ENCODE data around the gene CD4. TPM values are rescaled to one million over a fixed set of nuclear protein-coding genes. Genes with fewer than 3 reads are reported as not detected.

Gene CD4
- total and polyA plus RNA-seq, 2 donors (not counting 1 experiment from before 2014, with no cell fraction given) = 27.2 to 152 TPM

DNA sequence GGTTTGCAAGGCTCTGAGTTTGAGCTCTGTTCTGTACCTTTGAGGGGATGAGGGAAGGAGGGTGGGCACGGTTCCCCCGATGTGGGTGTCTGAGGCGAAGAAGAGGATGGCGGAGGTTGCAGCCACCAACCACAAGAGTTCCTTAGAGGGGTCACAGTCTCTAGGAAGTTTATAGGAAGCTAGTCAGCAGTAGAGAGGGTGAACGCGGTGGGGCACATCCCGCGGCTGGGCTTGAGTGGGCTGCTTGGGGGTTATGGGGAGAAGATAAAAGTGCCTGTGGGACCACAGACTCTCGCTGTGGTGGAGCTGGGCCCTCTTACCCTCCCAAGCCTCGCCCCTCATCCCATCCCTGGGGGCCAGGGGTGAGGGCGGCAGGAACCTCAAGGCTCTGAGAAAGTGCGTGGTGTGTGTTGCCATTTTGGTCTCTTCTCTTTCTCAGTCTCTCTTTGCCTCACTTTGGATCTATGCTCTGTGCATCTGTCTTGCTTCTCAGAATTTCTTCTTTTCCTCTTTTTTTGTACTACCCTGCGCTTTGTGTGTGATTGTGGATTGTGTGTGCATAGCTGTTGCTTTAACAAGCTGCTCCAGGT is 2.7 kb downstream of the CD4 start:
- no peaks in the 10 kb centered on the region for H3K27me3 ChIP-seq (ENCODE audit: control insufficient read depth, insufficient read depth, low read length)
- H3K36me3 ChIP-seq (ENCODE audit: control insufficient read depth, insufficient read depth, low read length) = peaks cover 3% of the 10 kb centered on the region
- peak overlapping the region; percentile 49 for H3K4me2 ChIP-seq (ENCODE audit: extremely low read depth, insufficient read depth, low read length)
- H3K9ac ChIP-seq (ENCODE audit: insufficient read depth, low read length) = no peak overlapping the region
- peaks cover 3% of the 10 kb centered on the region for H3K4me1 ChIP-seq (ENCODE audit: control insufficient read depth, extremely low read depth, insufficient read depth, low read length)
- no peaks in the 10 kb centered on the region for H3K9me3 ChIP-seq (ENCODE audit: control insufficient read depth, insufficient read depth, low read depth, low read length)
- no peaks in the 10 kb centered on the region for H4K20me1 ChIP-seq (ENCODE audit: control insufficient read depth, extremely low read depth, insufficient read depth, low read length)
- H2AFZ ChIP-seq (ENCODE audit: low read length) = no peak overlapping the region
- H3K79me2 ChIP-seq (ENCODE audit: control insufficient read depth, insufficient read depth, low read length) = peaks cover 24% of the 10 kb centered on the region
- no peak for TF ChIP-seq EZH2 (IDR thresholded peaks at IDR 0.05; ENCODE audit: low read length, missing control alignments)
- TF ChIP-seq CTCF (conservative IDR thresholded peaks at IDR 0.05 in 1 of 2, IDR thresholded peaks at IDR 0.05 in 1 of 2; ENCODE audit: low read depth in 1 of 2, low read length in 2 of 2) = no peak
- DNase-seq (ENCODE audit: low read depth in 2 of 2) = no peak
- H3K4me3 ChIP-seq (replicated peaks in 1 of 4; ENCODE audit: control extremely low read depth in 1 of 4, insufficient read depth in 1 of 4, low read depth in 3 of 4, low read length in 4 of 4) = peak overlapping the region in 3 of 4 experiments; percentile 21 to 43 (median 30)
- peak overlapping the region; percentile 20 for H3K27ac ChIP-seq (ENCODE audit: insufficient read depth, low read length)

DNA sequence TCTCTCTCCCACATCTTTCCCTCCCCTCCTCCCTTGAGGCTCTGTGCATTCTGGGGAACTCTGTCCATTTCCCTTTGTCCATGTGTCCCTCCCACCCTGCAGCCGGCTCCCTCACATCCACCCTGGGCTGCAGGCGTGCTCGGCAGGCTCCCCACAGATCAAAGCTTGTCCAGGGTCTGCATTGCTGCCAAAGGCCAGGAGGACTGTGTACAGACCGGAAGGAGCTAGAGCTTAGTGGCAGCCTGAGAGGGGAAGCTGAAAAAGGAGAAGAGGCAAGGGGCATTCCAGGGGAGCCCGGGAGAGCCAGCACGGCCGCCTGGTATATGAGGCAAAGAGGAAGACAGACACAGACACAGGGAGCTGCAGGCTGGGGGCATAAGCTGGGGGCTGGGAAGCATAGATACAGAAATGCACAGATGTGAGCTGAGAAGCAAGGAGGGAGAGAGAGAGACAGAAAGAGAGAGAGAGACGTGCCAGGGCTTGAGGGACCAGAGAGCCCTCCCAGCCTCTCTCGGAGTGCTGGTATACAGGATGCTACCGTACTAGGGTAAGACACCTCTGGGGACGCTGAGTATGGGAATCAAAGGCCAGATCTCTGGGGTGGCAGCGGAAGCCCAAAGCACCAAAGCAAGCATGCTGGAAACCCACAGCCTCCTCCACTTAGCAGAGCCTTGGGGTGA is 3.3 kb downstream of the CD4 start:
- H3K9me3 ChIP-seq (ENCODE audit: control insufficient read depth, insufficient read depth, low read depth, low read length) = no peaks in the 10 kb centered on the region
- H3K4me1 ChIP-seq (ENCODE audit: control insufficient read depth, extremely low read depth, insufficient read depth, low read length) = peaks cover 3% of the 10 kb centered on the region
- TF ChIP-seq EZH2 (IDR thresholded peaks at IDR 0.05; ENCODE audit: low read length, missing control alignments) (no peak), CTCF (conservative IDR thresholded peaks at IDR 0.05 in 1 of 2, IDR thresholded peaks at IDR 0.05 in 1 of 2; ENCODE audit: low read depth in 1 of 2, low read length in 2 of 2) (no peak)
- peaks cover 24% of the 10 kb centered on the region for H3K79me2 ChIP-seq (ENCODE audit: control insufficient read depth, insufficient read depth, low read length)
- H3K36me3 ChIP-seq (ENCODE audit: control insufficient read depth, insufficient read depth, low read length) = peaks cover 3% of the 10 kb centered on the region
- H2AFZ ChIP-seq (ENCODE audit: low read length) = no peak overlapping the region
- peak overlapping the region; percentile 49 for H3K4me2 ChIP-seq (ENCODE audit: extremely low read depth, insufficient read depth, low read length)
- no peaks in the 10 kb centered on the region for H3K27me3 ChIP-seq (ENCODE audit: control insufficient read depth, insufficient read depth, low read length)
- H3K9ac ChIP-seq (ENCODE audit: insufficient read depth, low read length) = no peak overlapping the region
- DNase-seq (ENCODE audit: low read depth in 2 of 2) = peak in 1 of 2 donors; percentile 14
- no peaks in the 10 kb centered on the region for H4K20me1 ChIP-seq (ENCODE audit: control insufficient read depth, extremely low read depth, insufficient read depth, low read length)
- H3K4me3 ChIP-seq (replicated peaks in 1 of 4; ENCODE audit: control extremely low read depth in 1 of 4, insufficient read depth in 1 of 4, low read depth in 3 of 4, low read length in 4 of 4) = peak overlapping the region in 3 of 4 experiments; percentile 12 to 43 (median 30)
- no peak overlapping the region for H3K27ac ChIP-seq (ENCODE audit: insufficient read depth, low read length)

DNA sequence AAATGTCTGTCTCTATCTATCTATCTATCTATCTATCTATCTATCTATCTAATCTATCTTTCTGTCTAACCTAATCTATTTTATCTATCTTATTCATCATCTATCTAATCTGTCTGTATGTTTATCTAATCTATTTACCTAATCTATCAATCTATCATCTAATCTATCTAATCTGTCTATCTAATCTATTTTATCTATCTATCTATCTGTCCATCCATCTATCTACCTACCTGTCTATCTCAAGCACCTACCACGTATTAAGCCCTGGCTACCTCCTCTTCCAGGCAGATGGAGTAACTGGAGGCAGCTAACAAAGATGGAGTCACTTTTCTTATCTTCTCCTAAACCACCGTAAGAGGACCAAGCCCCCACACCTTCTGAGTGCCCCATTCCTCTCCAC is 5.8 kb downstream of the CD4 start:
- peaks cover 3% of the 10 kb centered on the region for H3K36me3 ChIP-seq (ENCODE audit: control insufficient read depth, insufficient read depth, low read length)
- H2AFZ ChIP-seq (ENCODE audit: low read length) = no peak overlapping the region
- H3K4me1 ChIP-seq (ENCODE audit: control insufficient read depth, extremely low read depth, insufficient read depth, low read length) = peaks cover 3% of the 10 kb centered on the region
- H4K20me1 ChIP-seq (ENCODE audit: control insufficient read depth, extremely low read depth, insufficient read depth, low read length) = no peaks in the 10 kb centered on the region
- no peak for DNase-seq (ENCODE audit: low read depth in 2 of 2)
- H3K79me2 ChIP-seq (ENCODE audit: control insufficient read depth, insufficient read depth, low read length) = peaks cover 21% of the 10 kb centered on the region
- H3K27ac ChIP-seq (ENCODE audit: insufficient read depth, low read length) = no peak overlapping the region
- no peak overlapping the region for H3K9ac ChIP-seq (ENCODE audit: insufficient read depth, low read length)
- TF ChIP-seq CTCF (conservative IDR thresholded peaks at IDR 0.05 in 1 of 2, IDR thresholded peaks at IDR 0.05 in 1 of 2; ENCODE audit: low read depth in 1 of 2, low read length in 2 of 2) (no peak), EZH2 (IDR thresholded peaks at IDR 0.05; ENCODE audit: low read length, missing control alignments) (no peak)
- H3K9me3 ChIP-seq (ENCODE audit: control insufficient read depth, insufficient read depth, low read depth, low read length) = no peaks in the 10 kb centered on the region
- no peak overlapping the region for H3K4me3 ChIP-seq (replicated peaks in 1 of 4; ENCODE audit: control extremely low read depth in 1 of 4, insufficient read depth in 1 of 4, low read depth in 3 of 4, low read length in 4 of 4)
- H3K27me3 ChIP-seq (ENCODE audit: control insufficient read depth, insufficient read depth, low read length) = no peaks in the 10 kb centered on the region
- H3K4me2 ChIP-seq (ENCODE audit: extremely low read depth, insufficient read depth, low read length) = no peak overlapping the region

Data from fibroblast of lung (primary cell).